HepG2 (cell line): Measurements from ENCODE around the gene AHSG. TPM values are rescaled to one million over a fixed set of nuclear protein-coding genes. Genes with fewer than 3 reads are reported as not detected.

Experiments used
- CCAR2 ChIP-seq: fragments of 200-400 bp; formaldehyde crosslinking; optimal IDR thresholded peaks from 2 replicates; pipeline ENCODE3; 2018; ENCODE audit warnings: low read depth, mild to moderate bottlenecking, low read length, moderate library complexity
- DRAP1 ChIP-seq: IDR thresholded peaks from 2 replicates; pipeline ENCODE4 v1.6.1; 2016; ENCODE audit warnings: missing genetic modification reagents, missing compliant biosample characterization
- HMG20B ChIP-seq: conservative IDR thresholded peaks from 2 replicates; pipeline ENCODE4 v1.6.1; 2016; ENCODE audit warnings: missing genetic modification reagents, missing compliant biosample characterization
- HNRNPH1 ChIP-seq: fragments of 200-400 bp; formaldehyde crosslinking; optimal IDR thresholded peaks from 2 replicates; pipeline ENCODE3; 2017; ENCODE audit warnings: mild to moderate bottlenecking, low read depth, low read length
- KAT8 ChIP-seq: IDR thresholded peaks from 2 replicates; pipeline ENCODE4 v1.6.1; 2016; ENCODE audit warnings: missing genetic modification reagents, missing compliant biosample characterization
- KDM1A ChIP-seq: IDR thresholded peaks from 2 replicates; pipeline ENCODE4 v1.6.1; 2016; ENCODE audit warnings: missing compliant biosample characterization
- KDM5A ChIP-seq: fragments of 200-600 bp; sonication (generic); IDR thresholded peaks from 2 replicates; pipeline ENCODE4 v1.7.0; 2018; ENCODE audit warnings: antibody characterized with exemption, mild to moderate bottlenecking, low read length, borderline replicate concordance
- KLF15 ChIP-seq: sonication (generic); formaldehyde crosslinking; IDR thresholded peaks from 2 replicates; pipeline ENCODE4 v1.8.1; 2023; ENCODE audit warnings: borderline replicate concordance, mild to moderate bottlenecking, inconsistent platforms, missing genetic modification reagents, mixed read lengths
- KLF9 ChIP-seq: IDR thresholded peaks from 2 replicates; pipeline ENCODE4 v1.6.1; 2016; ENCODE audit warnings: low read depth
- MEIS2 ChIP-seq: sonication (generic); formaldehyde crosslinking; IDR thresholded peaks from 2 replicates; pipeline ENCODE4 v1.9.0; 2021; ENCODE audit warnings: mild to moderate bottlenecking, missing genetic modification reagents
- MIXL1 ChIP-seq: IDR thresholded peaks from 2 replicates; pipeline ENCODE4 v1.6.1; 2016
- NCOA1 ChIP-seq: sonication (generic); formaldehyde crosslinking; IDR thresholded peaks from 2 replicates; pipeline ENCODE4 v1.9.0; 2021; ENCODE audit warnings: missing genetic modification reagents
- NCOR1 ChIP-seq: fragments of 200-600 bp; sonication (generic); IDR thresholded peaks from 2 replicates; pipeline ENCODE4 v1.7.0; 2017; ENCODE audit warnings: antibody characterized with exemption, low read length, borderline replicate concordance
- NR2C2 ChIP-seq: sonication (generic); formaldehyde crosslinking; IDR thresholded peaks from 2 replicates; pipeline ENCODE4 v1.4.0; 2020; ENCODE audit warnings: missing genetic modification reagents, mild to moderate bottlenecking, moderate library complexity, borderline replicate concordance
- POLR2G ChIP-seq: fragments of 200-400 bp; formaldehyde crosslinking; IDR thresholded peaks from 2 replicates; pipeline ENCODE4 v1.6.1; 2018; ENCODE audit warnings: mild to moderate bottlenecking, low read depth, low read length, moderate library complexity
- PRPF4 ChIP-seq: fragments of 200-400 bp; formaldehyde crosslinking; IDR thresholded peaks from 2 replicates; pipeline ENCODE4 v1.6.1; 2016; ENCODE audit warnings: low read length, low read depth; ENCODE audit not compliant: poor library complexity, severe bottlenecking
- RELA ChIP-seq: sonication (generic); formaldehyde crosslinking; IDR thresholded peaks from 2 replicates; pipeline ENCODE4 v1.4.0; 2020; ENCODE audit warnings: missing genetic modification reagents
- SOX5 ChIP-seq: IDR thresholded peaks from 2 replicates; pipeline ENCODE4 v1.6.1; 2016; ENCODE audit warnings: borderline replicate concordance
- SPEN ChIP-seq: sonication (generic); formaldehyde crosslinking; IDR thresholded peaks from 2 replicates; pipeline ENCODE4 v1.5.1; 2020; ENCODE audit warnings: low read depth, mild to moderate bottlenecking, missing genetic modification reagents
- SRSF1 ChIP-seq: fragments of 200-400 bp; formaldehyde crosslinking; optimal IDR thresholded peaks from 2 replicates; pipeline ENCODE3; 2017; ENCODE audit warnings: mild to moderate bottlenecking, low read depth, low read length, moderate library complexity
- ZNF414 ChIP-seq: sonication (generic); formaldehyde crosslinking; IDR thresholded peaks from 2 replicates; pipeline ENCODE4 v1.5.0; 2020; ENCODE audit warnings: missing genetic modification reagents
- ZNF543 ChIP-seq: sonication (generic); formaldehyde crosslinking; IDR thresholded peaks from 2 replicates; pipeline ENCODE4 v1.4.0; 2020; ENCODE audit warnings: mild to moderate bottlenecking, missing genetic modification reagents
- ZNF546 ChIP-seq: sonication (generic); formaldehyde crosslinking; conservative IDR thresholded peaks from 2 replicates; pipeline ENCODE4 v1.8.1; 2023; ENCODE audit warnings: mild to moderate bottlenecking, missing genetic modification reagents
- ZNF550 ChIP-seq: sonication (generic); formaldehyde crosslinking; IDR thresholded peaks from 2 replicates; pipeline ENCODE4 v1.4.0; 2020; ENCODE audit warnings: mild to moderate bottlenecking, missing genetic modification reagents, borderline replicate concordance
- ZNF562 ChIP-seq: sonication (generic); formaldehyde crosslinking; IDR thresholded peaks from 2 replicates; pipeline ENCODE4 v1.8.0; 2022; ENCODE audit warnings: missing genetic modification reagents, borderline replicate concordance
- ZNF570 ChIP-seq: sonication (generic); formaldehyde crosslinking; IDR thresholded peaks from 2 replicates; pipeline ENCODE4 v1.4.0; 2020; ENCODE audit warnings: mild to moderate bottlenecking, missing genetic modification reagents, borderline replicate concordance
- ZNF615 ChIP-seq: sonication (generic); formaldehyde crosslinking; IDR thresholded peaks from 2 replicates; pipeline ENCODE4 v1.5.0; 2020; ENCODE audit warnings: mild to moderate bottlenecking, missing genetic modification reagents, borderline replicate concordance
- ZNF83 ChIP-seq: sonication (generic); formaldehyde crosslinking; IDR thresholded peaks from 2 replicates; pipeline ENCODE4 v1.4.0; 2020; ENCODE audit warnings: missing genetic modification reagents, mild to moderate bottlenecking, borderline replicate concordance
- polyA plus RNA-seq, 8 experiments: library from polyadenylated mRNA; depleted of rRNA in 3 of 8; stranded (reverse) in 7 of 8; unstranded in 1 of 8; fragments of >200 nt; fragmentation: Illumina TruSeq in 4 of 8; extraction: Trizol in 4 of 8; gene quantifications; 2 replicates each; pipeline versions ENCODE4 v1.2.1 to v1.2.3, GENCODE V29; 2011 to 2016; ENCODE audit warnings: low read depth in 4 of 8, missing spikeins in 1 of 8, mixed read lengths in 1 of 8; ENCODE audit not compliant: insufficient read depth in 1 of 8
- total RNA-seq, 5 experiments: library from RNA; depleted of rRNA; stranded (reverse); fragments of >200 nt; fragmentation: Illumina TruSeq; extraction: Trizol; gene quantifications; 2 replicates each; pipeline ENCODE4 v1.2.3, GENCODE V29; 2016; ENCODE audit warnings: low read depth in 1 of 5
- TF ChIP-seq, protein P1 (sequence below): IDR thresholded peaks from 2 replicates; pipeline ENCODE4 v1.6.1; 2016; ENCODE audit warnings: mild to moderate bottlenecking
- TF ChIP-seq, protein P2 (sequence below): sonication (generic); formaldehyde crosslinking; IDR thresholded peaks from 2 replicates; pipeline ENCODE4 v1.9.0; 2021; ENCODE audit warnings: missing genetic modification reagents, mild to moderate bottlenecking, borderline replicate concordance

Gene AHSG
- total and polyA plus RNA-seq, 2 of the 13 experiments (the other 11 are each of a cell fraction or from before 2014, with no cell fraction given) = 2,043 to 19,152 TPM

DNA sequence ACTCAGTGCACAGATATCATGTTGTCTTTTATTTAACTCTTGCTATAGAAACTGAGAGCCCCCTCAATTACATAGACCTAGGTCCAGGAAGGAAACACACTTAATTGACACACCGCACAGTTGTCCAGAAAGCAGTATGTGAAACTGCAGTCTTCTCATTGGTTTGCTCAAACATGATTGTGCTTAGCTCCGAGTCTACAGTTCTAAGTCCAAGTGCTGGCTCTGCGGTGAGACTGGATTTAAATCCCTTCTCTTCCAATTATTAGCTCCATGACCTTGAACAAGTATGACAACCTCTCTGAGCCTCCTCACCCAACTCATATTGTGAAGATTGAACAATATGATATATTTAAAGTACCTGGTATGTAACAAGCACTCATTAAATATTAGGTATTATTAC lies 19.0 kb upstream of the AHSG start (continued):
- TF ChIP-seq DRAP1 (CRISPR knock-in tag) (peak; percentile 58), KDM1A (CRISPR knock-in tag) (no peak), KAT8 (CRISPR knock-in tag) (no peak), ZNF550 (CRISPR knock-in tag) (no peak), ZNF83 (no peak), KLF15 (CRISPR knock-in tag) (no peak), SOX5 (CRISPR knock-in tag) (0 out of 2 replicates have a peak, but pooled peaks have one; percentile 37), KDM5A (no peak), ZNF570 (CRISPR knock-in tag) (no peak), NR2C2 (CRISPR knock-in tag) (no peak), MIXL1 (CRISPR knock-in tag) (peak; percentile 64; the same call in 1 of the 2 replicates), SPEN (no peak), PRPF4 (no peak), NCOR1 (peak; percentile 74; the same call in 1 of the 2 replicates), HMG20B (CRISPR knock-in tag) (no peak), ZNF562 (CRISPR knock-in tag) (no peak), MEIS2 (CRISPR knock-in tag) (no peak), SRSF1 (no peak), KLF9 (CRISPR knock-in tag) (no peak), HNRNPH1 (no peak), ZNF615 (CRISPR knock-in tag) (no peak), CCAR2 (no peak), RELA (CRISPR knock-in tag) (no peak), ZNF414 (0 out of 2 replicates have a peak, but pooled peaks have one; percentile 36), ZNF546 (CRISPR knock-in tag) (no peak), NCOA1 (0 out of 2 replicates have a peak, but pooled peaks have one; percentile 34), ZNF543 (CRISPR knock-in tag) (no peak), POLR2G (0 out of 2 replicates have a peak, but pooled peaks have one; percentile 35)
- TF ChIP-seq, protein P1, sequence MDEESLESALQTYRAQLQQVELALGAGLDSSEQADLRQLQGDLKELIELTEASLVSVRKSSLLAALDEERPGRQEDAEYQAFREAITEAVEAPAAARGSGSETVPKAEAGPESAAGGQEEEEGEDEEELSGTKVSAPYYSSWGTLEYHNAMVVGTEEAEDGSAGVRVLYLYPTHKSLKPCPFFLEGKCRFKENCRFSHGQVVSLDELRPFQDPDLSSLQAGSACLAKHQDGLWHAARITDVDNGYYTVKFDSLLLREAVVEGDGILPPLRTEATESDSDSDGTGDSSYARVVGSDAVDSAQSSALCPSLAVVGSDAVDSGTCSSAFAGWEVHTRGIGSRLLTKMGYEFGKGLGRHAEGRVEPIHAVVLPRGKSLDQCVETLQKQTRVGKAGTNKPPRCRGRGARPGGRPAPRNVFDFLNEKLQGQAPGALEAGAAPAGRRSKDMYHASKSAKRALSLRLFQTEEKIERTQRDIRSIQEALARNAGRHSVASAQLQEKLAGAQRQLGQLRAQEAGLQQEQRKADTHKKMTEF (CRISPR knock-in tag) = no peak; the same call in none of the 2 replicates
- TF ChIP-seq, protein P2, sequence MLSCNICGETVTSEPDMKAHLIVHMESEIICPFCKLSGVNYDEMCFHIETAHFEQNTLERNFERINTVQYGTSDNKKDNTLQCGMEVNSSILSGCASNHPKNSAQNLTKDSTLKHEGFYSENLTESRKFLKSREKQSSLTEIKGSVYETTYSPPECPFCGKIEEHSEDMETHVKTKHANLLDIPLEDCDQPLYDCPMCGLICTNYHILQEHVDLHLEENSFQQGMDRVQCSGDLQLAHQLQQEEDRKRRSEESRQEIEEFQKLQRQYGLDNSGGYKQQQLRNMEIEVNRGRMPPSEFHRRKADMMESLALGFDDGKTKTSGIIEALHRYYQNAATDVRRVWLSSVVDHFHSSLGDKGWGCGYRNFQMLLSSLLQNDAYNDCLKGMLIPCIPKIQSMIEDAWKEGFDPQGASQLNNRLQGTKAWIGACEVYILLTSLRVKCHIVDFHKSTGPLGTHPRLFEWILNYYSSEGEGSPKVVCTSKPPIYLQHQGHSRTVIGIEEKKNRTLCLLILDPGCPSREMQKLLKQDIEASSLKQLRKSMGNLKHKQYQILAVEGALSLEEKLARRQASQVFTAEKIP = no peak
